ENCODE measurements around the gene OR10T2. TPM values are rescaled to one million over a fixed set of nuclear protein-coding genes. Genes with fewer than 3 reads are reported as not detected.
"Not testable (repeated sequence)": the region's sequence is repeated elsewhere in the genome, so short reads cannot be mapped to it uniquely, and the experiment has no call there.

OR10T2 gene
- total and polyA plus RNA-seq, 2 donors: not detected

GRCh38 chr1:158390331-158390730 lies 8.9 kb downstream of the OR10T2 start:
- H3K4me3 ChIP-seq (ENCODE audit: low read depth, low read length): no peak overlapping the region
- H3K36me3 ChIP-seq (ENCODE audit: insufficient read depth): no peaks in the 10 kb centered on the region
- no peak for DNase-seq (ENCODE audit: extremely low spot score)
- H3K4me1 ChIP-seq (ENCODE audit: insufficient read depth): no peaks in the 10 kb centered on the region
- H3K27ac ChIP-seq (ENCODE audit: low read depth): no peak overlapping the region
- WGBS: 26% methylated on average over 1 of the region's 1 CpG

- no peak overlapping the region for H3K27ac ChIP-seq (ENCODE audit: low read depth)
- H3K4me1 ChIP-seq (ENCODE audit: insufficient read depth): no peaks in the 10 kb centered on the region
- WGBS: 78% methylated on average over 1 of the region's 1 CpG
- H3K4me3 ChIP-seq (ENCODE audit: low read depth, low read length): no peak overlapping the region
- no peak for DNase-seq (ENCODE audit: extremely low spot score)
- H3K36me3 ChIP-seq (ENCODE audit: insufficient read depth): no peaks in the 10 kb centered on the region
Observed at GRCh38 chr1:158374860-158375259, 24.4 kb downstream of the OR10T2 start.

- H3K27ac ChIP-seq (ENCODE audit: low read depth); DNase-seq (ENCODE audit: extremely low spot score); H3K4me3 ChIP-seq (ENCODE audit: low read depth, low read length); H3K36me3 ChIP-seq (ENCODE audit: insufficient read depth); H3K4me1 ChIP-seq (ENCODE audit: insufficient read depth): not testable (repeated sequence)
- WGBS: 96% methylated on average over 25 of the region's 25 CpGs
Observed at GRCh38 chr1:158374101-158374500, 25.2 kb downstream of the OR10T2 start.

GRCh38 chr1:158371188-158371953 lies 27.9 kb downstream of the OR10T2 start:
- WGBS: 69% methylated on average over 6 of the region's 6 CpGs

GRCh38 chr1:158366783-158367182 lies 32.5 kb downstream of the OR10T2 start:
- Histone ChIP-seq H3K4me3 (ENCODE audit: low read depth, low read length) (no peak overlapping the region), H3K4me1 (ENCODE audit: insufficient read depth) (no peaks in the 10 kb centered on the region), H3K36me3 (ENCODE audit: insufficient read depth) (no peaks in the 10 kb centered on the region), H3K27ac (ENCODE audit: low read depth) (no peak overlapping the region)
- no peak for DNase-seq (ENCODE audit: extremely low spot score)

More at GRCh38 chr1:158371188-158371953, 27.9 kb downstream of the OR10T2 start:
- Histone ChIP-seq H3K4me1 (ENCODE audit: insufficient read depth) (no peaks in the 10 kb centered on the region), H3K36me3 (ENCODE audit: insufficient read depth) (no peaks in the 10 kb centered on the region), H3K27ac (ENCODE audit: low read depth) (no peak overlapping the region), H3K4me3 (ENCODE audit: low read depth, low read length) (no peak overlapping the region)
- no peak for DNase-seq (ENCODE audit: extremely low spot score)

- no peak for DNase-seq (ENCODE audit: extremely low spot score)
- Histone ChIP-seq H3K4me3 (ENCODE audit: low read depth, low read length) (no peak overlapping the region), H3K27ac (ENCODE audit: low read depth) (no peak overlapping the region), H3K4me1 (ENCODE audit: insufficient read depth) (no peaks in the 10 kb centered on the region), H3K36me3 (ENCODE audit: insufficient read depth) (no peaks in the 10 kb centered on the region)
- WGBS: 61% methylated on average over 1 of the region's 1 CpG
Observed at GRCh38 chr1:158362941-158363340, 36.3 kb downstream of the OR10T2 start.

GRCh38 chr1:158362482-158362881 lies 36.8 kb downstream of the OR10T2 start:
- Histone ChIP-seq H3K27ac (ENCODE audit: low read depth) (no peak overlapping the region), H3K4me1 (ENCODE audit: insufficient read depth) (no peaks in the 10 kb centered on the region), H3K4me3 (ENCODE audit: low read depth, low read length) (no peak overlapping the region), H3K36me3 (ENCODE audit: insufficient read depth) (no peaks in the 10 kb centered on the region)
- no peak for DNase-seq (ENCODE audit: extremely low spot score)
- 38% methylated on average over 1 of the region's 1 CpG for WGBS

GRCh38 chr1:158357441-158357840 lies 41.8 kb downstream of the OR10T2 start:
- H3K4me3 ChIP-seq (ENCODE audit: low read depth, low read length): no peak overlapping the region
- H3K4me1 ChIP-seq (ENCODE audit: insufficient read depth): no peaks in the 10 kb centered on the region
- H3K36me3 ChIP-seq (ENCODE audit: insufficient read depth): no peaks in the 10 kb centered on the region
- H3K27ac ChIP-seq (ENCODE audit: low read depth): no peak overlapping the region
- DNase-seq (ENCODE audit: extremely low spot score): no peak
- 87% methylated on average over 1 of the region's 1 CpG for WGBS

GRCh38 chr1:158356616-158357015 lies 42.6 kb downstream of the OR10T2 start:
- DNase-seq (ENCODE audit: extremely low spot score): no peak
- Histone ChIP-seq H3K4me3 (ENCODE audit: low read depth, low read length) (no peak overlapping the region), H3K27ac (ENCODE audit: low read depth) (no peak overlapping the region), H3K4me1 (ENCODE audit: insufficient read depth) (no peaks in the 10 kb centered on the region), H3K36me3 (ENCODE audit: insufficient read depth) (no peaks in the 10 kb centered on the region)
- 53% methylated on average over 3 of the region's 3 CpGs for WGBS

GRCh38 chr1:158355773-158356285 lies 43.4 kb downstream of the OR10T2 start:
- 88% methylated on average over 10 of the region's 10 CpGs for WGBS
- no peak overlapping the region for H3K27ac ChIP-seq (ENCODE audit: low read depth)
- H3K4me3 ChIP-seq (ENCODE audit: low read depth, low read length): no peak overlapping the region
- no peaks in the 10 kb centered on the region for H3K36me3 ChIP-seq (ENCODE audit: insufficient read depth)
- DNase-seq (ENCODE audit: extremely low spot score): no peak
- H3K4me1 ChIP-seq (ENCODE audit: insufficient read depth): no peaks in the 10 kb centered on the region

- WGBS: 82% methylated on average over 2 of the region's 2 CpGs
- no peak overlapping the region for H3K27ac ChIP-seq (ENCODE audit: low read depth)
- no peak for DNase-seq (ENCODE audit: extremely low spot score)
- no peaks in the 10 kb centered on the region for H3K4me1 ChIP-seq (ENCODE audit: insufficient read depth)
- H3K36me3 ChIP-seq (ENCODE audit: insufficient read depth): no peaks in the 10 kb centered on the region
- no peak overlapping the region for H3K4me3 ChIP-seq (ENCODE audit: low read depth, low read length)
Observed at GRCh38 chr1:158354255-158354654, 45.0 kb downstream of the OR10T2 start.

- no peaks in the 10 kb centered on the region for H3K36me3 ChIP-seq (ENCODE audit: insufficient read depth)
- H3K4me1 ChIP-seq (ENCODE audit: insufficient read depth): no peaks in the 10 kb centered on the region
- H3K4me3 ChIP-seq (ENCODE audit: low read depth, low read length): no peak within 1 kb of the TSS
- WGBS: 47% methylated on average over 6 of the region's 6 CpGs
- DNase-seq (ENCODE audit: extremely low spot score): no peak
- no peak within 1 kb of the TSS for H3K27ac ChIP-seq (ENCODE audit: low read depth)
Observed at GRCh38 chr1:158353303-158354075, 45.8 kb downstream of the OR10T2 start, which contains the start of gene CD1E. Gene CD1E (plus strand): TSS chr1:158353894. CDS start chr1:158353989, 95 bp downstream.

GRCh38 chr1:158348946-158349345 lies 50.3 kb downstream of the OR10T2 start:
- H3K4me3 ChIP-seq (ENCODE audit: low read depth, low read length); H3K36me3 ChIP-seq (ENCODE audit: insufficient read depth); DNase-seq (ENCODE audit: extremely low spot score); H3K4me1 ChIP-seq (ENCODE audit: insufficient read depth); H3K27ac ChIP-seq (ENCODE audit: low read depth): not testable (repeated sequence)
- 96% methylated on average over 24 of the region's 24 CpGs for WGBS

Data from urinary bladder (tissue), 4 donors.